ENCODE measurements around the gene MBD5. TPM values are rescaled to one million over a fixed set of nuclear protein-coding genes. Genes with fewer than 3 reads are reported as not detected.

The MBD5 gene
- total and polyA plus RNA-seq, 8 donors = 32.5 to 58.0 (median 43.5) TPM

GRCh38 chr2:148305476-148305875, 284.6 kb downstream of the MBD5 start:
- peaks cover 0 to 6% of the 10 kb centered on the region in 2 donors for H3K9me3 ChIP-seq
- H3K4me3 ChIP-seq = no peak overlapping the region
- TF ChIP-seq CTCF (IDR thresholded peaks at IDR 0.05) = no peak
- H3K36me3 ChIP-seq = no peaks in the 10 kb centered on the region
- H3K27me3 ChIP-seq = no peaks in the 10 kb centered on the region
- no peaks in the 10 kb centered on the region for H3K4me1 ChIP-seq
- DNase-seq = peak in 2 of 4 donors; percentile 17 to 54
- intact Hi-C loops (cut with DNase I) = no loop called here
- ATAC-seq = no peak
- no peak overlapping the region for H3K27ac ChIP-seq

- Histone ChIP-seq H3K9me3 (peaks cover 0 to 6% of the 10 kb centered on the region in 2 donors), H3K4me1 (no peaks in the 10 kb centered on the region), H3K4me3 (no peak overlapping the region), H3K27me3 (no peaks in the 10 kb centered on the region), H3K36me3 (no peaks in the 10 kb centered on the region), H3K27ac (no peak overlapping the region)
- no peak for ATAC-seq
- DNase-seq = no peak
- intact Hi-C loops (cut with DNase I) = no loop called here
- no peak for TF ChIP-seq CTCF (IDR thresholded peaks at IDR 0.05)
Measured at GRCh38 chr2:148306027-148306426, 285.1 kb downstream of the MBD5 start.

- intact Hi-C loops (cut with DNase I) = no loop called here
- Histone ChIP-seq H3K4me1 (no peaks in the 10 kb centered on the region), H3K27ac (no peak overlapping the region), H3K9me3 (peaks cover 0 to 2% of the 10 kb centered on the region in 2 donors), H3K27me3 (no peaks in the 10 kb centered on the region), H3K36me3 (peaks cover 0 to 5% of the 10 kb centered on the region in 2 donors), H3K4me3 (no peak overlapping the region)
- no peak for ATAC-seq
- TF ChIP-seq CTCF (IDR thresholded peaks at IDR 0.05) = no peak
- DNase-seq = no peak
Measured at GRCh38 chr2:148317598-148317997, 296.7 kb downstream of the MBD5 start.

GRCh38 chr2:148338541-148338940, 317.6 kb downstream of the MBD5 start:
- H3K4me1 ChIP-seq = no peaks in the 10 kb centered on the region
- H3K9me3 ChIP-seq = peaks cover 0 to 10% of the 10 kb centered on the region in 2 donors
- no peaks in the 10 kb centered on the region for H3K27me3 ChIP-seq
- no peak for TF ChIP-seq CTCF (IDR thresholded peaks at IDR 0.05)
- peak; percentile 49 for ATAC-seq
- peaks cover 2 to 10% of the 10 kb centered on the region in 2 donors for H3K36me3 ChIP-seq
- no peak for DNase-seq
- intact Hi-C loops (cut with DNase I) = no loop called here
- H3K27ac ChIP-seq = no peak overlapping the region
- no peak overlapping the region for H3K4me3 ChIP-seq

GRCh38 chr2:148342086-148342485, 321.2 kb downstream of the MBD5 start:
- no peak overlapping the region for H3K4me3 ChIP-seq
- intact Hi-C loops (cut with DNase I) = no loop called here
- TF ChIP-seq CTCF (IDR thresholded peaks at IDR 0.05) = no peak

More at GRCh38 chr2:148342086-148342485, 321.2 kb downstream of the MBD5 start:
- ATAC-seq = no peak
- Histone ChIP-seq H3K27me3 (no peaks in the 10 kb centered on the region), H3K36me3 (peaks cover 2 to 12% of the 10 kb centered on the region in 2 donors), H3K4me1 (no peaks in the 10 kb centered on the region), H3K27ac (no peak overlapping the region), H3K9me3 (peaks cover 0 to 14% of the 10 kb centered on the region in 2 donors)
- DNase-seq = no peak
